ENCODE measurements around the gene TRPV4.

- TF ChIP-seq POLR2A (IDR thresholded peaks at IDR 0.05) (no peak), CTCF (IDR thresholded peaks at IDR 0.05) (no peak)
Measured at GRCh38 chr12:109864916-109865315, 31.7 kb upstream of the TRPV4 start.

Data from lower leg skin (tissue), 3 donors.